22Rv1 (cell line): ENCODE measurements around the gene FN3K.

Experiments
- H3K27ac ChIP-seq: fragments of 450-650 bp; 2 replicates; pipeline ENCODE4 v1.5.1; 2017
- CTCF ChIP-seq: fragments of 450-650 bp; IDR thresholded peaks from 2 replicates; pipeline ENCODE4 v1.5.1; 2017; ENCODE audit warnings: mild to moderate bottlenecking
- ZFX ChIP-seq: fragments of 450-650 bp; IDR thresholded peaks from 2 replicates; pipeline ENCODE4 v1.6.1; 2017; ENCODE audit warnings: antibody characterized with exemption, borderline replicate concordance

FN3K gene

GRCh38 chr17:82729479-82730260, 5.7 kb upstream of the FN3K start:
- TF ChIP-seq ZFX, result no peak
- TF ChIP-seq CTCF, result no peak
- no peak overlapping the region for H3K27ac ChIP-seq

GRCh38 chr17:82732118-82732743, 3.2 kb upstream of the FN3K start:
- TF ChIP-seq ZFX (no peak), CTCF (no peak)
- no peak overlapping the region for H3K27ac ChIP-seq

GRCh38 chr17:82736511-82737185, 1.2 kb downstream of the FN3K start:
- H3K27ac ChIP-seq, result peak overlapping the region; percentile 73
- TF ChIP-seq ZFX (no peak), CTCF (no peak)

GRCh38 chr17:82737967-82738877, 2.8 kb downstream of the FN3K start:
- no peak overlapping the region for H3K27ac ChIP-seq

GRCh38 chr17:82740906-82741759, 5.7 kb downstream of the FN3K start:
- no peak overlapping the region for H3K27ac ChIP-seq
- no peak for TF ChIP-seq ZFX
- TF ChIP-seq CTCF, result no peak

More at GRCh38 chr17:82737967-82738877, 2.8 kb downstream of the FN3K start:
- TF ChIP-seq ZFX (no peak), CTCF (no peak)
